ENCODE data around the gene PDK1.
A peak's percentile ranks its signal among the peaks of the same experiment; 100 is the strongest.

The PDK1 gene

GRCh38 chr2:172600557-172601008, 44.7 kb downstream of the PDK1 start:
- no peak for DNase-seq

GRCh38 chr2:172606285-172606684, 50.4 kb downstream of the PDK1 start:
- no peak for DNase-seq

DNA sequence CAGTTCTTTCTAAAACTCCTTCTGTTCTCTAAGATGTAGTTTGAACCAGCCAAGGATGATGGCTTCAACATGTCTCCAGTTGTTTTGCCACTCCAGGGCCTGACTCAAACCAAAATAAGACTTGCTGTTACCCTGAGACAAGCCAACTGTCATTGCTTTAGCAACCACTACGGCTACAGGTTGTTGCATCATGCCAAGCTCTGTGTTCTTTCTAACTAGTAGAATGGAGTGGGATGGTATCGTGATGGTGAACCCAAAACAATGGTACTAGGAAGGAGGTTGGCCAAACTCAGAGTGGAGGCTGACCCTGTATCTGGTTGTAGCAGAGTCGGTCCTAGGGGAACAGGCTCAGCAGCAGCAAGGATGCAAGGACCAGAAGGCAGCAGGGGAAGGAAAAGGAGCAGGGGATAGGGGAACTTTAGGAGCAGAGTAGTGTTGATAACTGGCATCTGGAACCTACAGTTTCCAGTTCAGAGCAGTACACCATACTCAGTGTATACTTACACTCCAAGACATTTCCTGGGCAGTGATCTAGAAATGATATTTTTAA, 51.6 kb downstream of the PDK1 start:
- DNase-seq: no peak

GRCh38 chr2:172609488-172609887, 53.6 kb downstream of the PDK1 start:
- DNase-seq: no peak

DNA sequence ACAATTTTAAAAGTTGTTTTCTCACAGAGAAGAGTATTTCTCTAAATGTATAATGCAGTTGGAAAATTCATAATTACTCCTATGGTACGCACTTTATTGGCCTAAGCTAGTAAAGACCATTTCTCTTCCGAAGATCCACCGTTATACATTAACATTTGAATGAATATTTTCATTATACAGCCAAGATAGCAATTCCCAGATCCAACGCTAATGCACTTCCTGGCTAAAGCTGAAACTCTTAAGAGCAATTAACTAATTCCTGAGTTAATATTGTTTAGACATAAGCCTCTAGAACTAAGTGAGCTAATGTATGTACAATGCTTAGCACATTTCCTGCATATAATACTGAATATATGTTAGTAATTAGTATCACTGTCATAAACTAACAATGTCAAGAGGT, 56.2 kb downstream of the PDK1 start:
- DNase-seq: no peak

- DNase-seq: no peak
These were observed 57.1 kb downstream of the PDK1 start for GRCh38 chr2:172613040-172613439.

- no peak for DNase-seq
These were observed 57.8 kb downstream of the PDK1 start for GRCh38 chr2:172613615-172614231.

DNA sequence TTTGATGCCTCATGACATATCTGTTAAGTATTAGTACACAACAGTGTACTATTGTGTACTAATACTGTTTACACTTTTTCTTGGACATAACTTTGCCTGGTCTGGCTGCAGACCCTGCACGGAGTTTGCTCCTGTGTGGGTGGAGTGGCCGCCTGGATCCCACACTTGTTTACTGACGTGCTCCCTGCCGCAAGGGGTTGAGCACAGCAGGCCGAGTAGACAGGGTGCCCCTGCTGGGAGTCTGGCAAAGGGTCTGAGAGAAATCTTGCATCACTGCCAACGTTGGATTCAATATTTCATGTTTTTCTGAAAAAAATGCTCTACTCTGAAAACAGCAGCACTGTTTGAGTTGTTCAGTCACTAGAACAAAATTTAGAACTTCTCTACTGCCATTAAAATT, 59.0 kb downstream of the PDK1 start:
- DNase-seq: no peak

GRCh38 chr2:172615727-172616261, 59.9 kb downstream of the PDK1 start:
- DNase-seq: no peak

- no peak for DNase-seq
These were observed 61.2 kb downstream of the PDK1 start for GRCh38 chr2:172617115-172617514.

DNA sequence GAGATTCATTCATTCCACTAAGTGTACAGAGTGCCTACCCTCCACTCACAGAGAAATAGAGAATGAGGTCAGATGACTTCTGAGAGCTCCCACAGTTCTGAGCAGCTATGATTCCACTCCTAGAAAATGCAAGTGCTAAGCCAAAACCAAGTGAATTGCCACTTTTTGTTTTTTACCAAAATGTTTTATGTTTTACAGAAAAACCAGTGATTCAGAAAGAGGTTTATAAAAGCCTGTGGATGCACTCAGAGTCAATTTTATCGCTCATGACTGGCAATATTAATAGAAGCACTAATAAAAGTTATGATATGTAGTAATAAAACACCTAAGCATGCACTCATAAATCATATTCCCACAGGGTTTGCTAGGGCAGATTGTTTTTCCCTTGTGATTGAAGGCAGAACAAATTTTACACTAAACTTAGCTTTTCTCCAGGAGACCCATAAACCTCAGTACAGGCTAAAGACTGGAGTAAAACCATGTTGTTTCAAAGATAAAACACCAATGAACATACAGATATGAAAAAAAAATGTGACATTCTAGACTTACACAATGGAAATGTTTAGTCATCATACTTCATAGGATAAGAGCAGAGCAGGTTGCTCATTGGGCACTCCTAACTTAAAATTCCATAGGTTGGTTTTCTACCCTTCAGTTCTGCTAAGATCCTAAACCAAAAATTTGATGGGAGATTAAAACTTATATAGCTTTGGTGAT, 67.5 kb downstream of the PDK1 start:
- DNase-seq: no peak

- no peak for DNase-seq
These were observed 69.1 kb downstream of the PDK1 start for GRCh38 chr2:172624996-172625395.

- no peak for DNase-seq
These were observed 71.3 kb downstream of the PDK1 start for GRCh38 chr2:172627181-172627580.

- DNase-seq: no peak
These were observed 72.2 kb downstream of the PDK1 start for GRCh38 chr2:172628085-172628484.

DNA sequence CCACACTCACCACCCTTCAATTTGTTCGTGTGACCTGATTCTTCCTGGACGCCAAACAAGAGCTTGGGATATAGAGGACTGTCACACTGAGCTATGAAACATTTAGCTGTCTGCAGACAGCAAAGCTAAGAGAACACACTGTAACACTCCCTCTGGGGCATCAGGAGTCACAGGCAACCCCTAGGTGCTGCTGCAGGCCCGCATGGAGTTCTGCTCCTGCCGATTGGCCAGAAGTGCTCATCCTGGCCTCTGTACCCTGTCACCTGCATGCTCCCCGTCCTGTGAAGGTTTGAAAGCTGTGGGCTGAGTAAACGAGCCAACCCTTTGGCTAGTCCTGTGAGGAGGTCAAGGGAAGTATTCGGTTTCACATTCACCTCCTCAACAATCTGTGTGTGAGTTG, 73.7 kb downstream of the PDK1 start:
- no peak for DNase-seq

GRCh38 chr2:172630181-172630580, 74.3 kb downstream of the PDK1 start:
- no peak for DNase-seq

- no peak for DNase-seq
These were observed 78.6 kb downstream of the PDK1 start for GRCh38 chr2:172634477-172634876.

- no peak for DNase-seq
These were observed 79.7 kb downstream of the PDK1 start for GRCh38 chr2:172635548-172635947.

- DNase-seq: no peak
These were observed 83.4 kb downstream of the PDK1 start for GRCh38 chr2:172639256-172639655.

DNA sequence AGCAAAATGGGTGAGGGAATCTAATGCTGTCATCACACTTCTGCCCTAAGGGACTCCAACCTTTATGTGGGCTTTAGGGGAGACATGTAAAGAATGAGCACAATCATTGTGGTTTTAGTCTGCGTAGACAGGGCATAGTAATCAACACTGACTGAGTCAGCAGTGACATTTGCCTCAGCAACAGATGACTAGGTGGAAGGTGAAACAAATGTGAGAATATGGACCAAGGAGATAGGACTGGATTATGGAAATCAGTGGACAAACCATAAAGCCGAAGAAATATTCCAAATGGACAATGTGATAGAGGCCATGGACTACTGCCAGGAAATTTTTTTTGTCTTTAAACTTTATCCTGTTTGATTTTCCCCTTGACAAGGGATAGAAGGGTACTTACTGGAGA, 83.9 kb downstream of the PDK1 start:
- no peak for DNase-seq

- DNase-seq: peak in 2 of 3 experiments; percentile 0 to 64
These were observed 84.5 kb downstream of the PDK1 start for GRCh38 chr2:172640389-172640788.

GRCh38 chr2:172642301-172643020, 86.6 kb downstream of the PDK1 start:
- no peak for DNase-seq

GRCh38 chr2:172643142-172643541, 87.3 kb downstream of the PDK1 start:
- DNase-seq: no peak

- no peak for DNase-seq
These were observed 91.5 kb downstream of the PDK1 start for GRCh38 chr2:172647439-172647838.

Data from NCI-H1417 (cell line).